Measurements from ENCODE around the gene NECAP2.

DNA sequence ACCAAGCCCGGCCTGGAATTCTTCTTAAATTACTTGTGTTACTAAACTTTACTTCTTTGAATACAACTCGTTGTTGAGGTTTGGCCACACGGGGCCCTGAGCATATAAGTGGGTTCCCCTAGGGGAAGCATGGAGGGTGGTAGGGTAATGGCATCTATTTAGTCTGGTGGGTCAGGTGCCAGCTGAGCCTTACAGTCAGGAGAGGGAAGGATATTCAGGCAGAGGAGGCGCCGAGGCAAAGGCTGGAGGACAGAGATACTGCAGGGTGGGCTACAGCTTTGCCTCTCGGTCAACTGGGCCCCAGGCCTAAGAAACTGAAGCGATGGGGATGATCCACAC lies 424 bp upstream of the NECAP2 start:
- TF ChIP-seq CTCF (IDR thresholded peaks at IDR 0.05) = no peak
- TF ChIP-seq POLR2A (IDR thresholded peaks at IDR 0.05) = no peak

Measured in stomach (tissue), 4 donors.